ENCODE data around the gene BLACAT1.

DNA sequence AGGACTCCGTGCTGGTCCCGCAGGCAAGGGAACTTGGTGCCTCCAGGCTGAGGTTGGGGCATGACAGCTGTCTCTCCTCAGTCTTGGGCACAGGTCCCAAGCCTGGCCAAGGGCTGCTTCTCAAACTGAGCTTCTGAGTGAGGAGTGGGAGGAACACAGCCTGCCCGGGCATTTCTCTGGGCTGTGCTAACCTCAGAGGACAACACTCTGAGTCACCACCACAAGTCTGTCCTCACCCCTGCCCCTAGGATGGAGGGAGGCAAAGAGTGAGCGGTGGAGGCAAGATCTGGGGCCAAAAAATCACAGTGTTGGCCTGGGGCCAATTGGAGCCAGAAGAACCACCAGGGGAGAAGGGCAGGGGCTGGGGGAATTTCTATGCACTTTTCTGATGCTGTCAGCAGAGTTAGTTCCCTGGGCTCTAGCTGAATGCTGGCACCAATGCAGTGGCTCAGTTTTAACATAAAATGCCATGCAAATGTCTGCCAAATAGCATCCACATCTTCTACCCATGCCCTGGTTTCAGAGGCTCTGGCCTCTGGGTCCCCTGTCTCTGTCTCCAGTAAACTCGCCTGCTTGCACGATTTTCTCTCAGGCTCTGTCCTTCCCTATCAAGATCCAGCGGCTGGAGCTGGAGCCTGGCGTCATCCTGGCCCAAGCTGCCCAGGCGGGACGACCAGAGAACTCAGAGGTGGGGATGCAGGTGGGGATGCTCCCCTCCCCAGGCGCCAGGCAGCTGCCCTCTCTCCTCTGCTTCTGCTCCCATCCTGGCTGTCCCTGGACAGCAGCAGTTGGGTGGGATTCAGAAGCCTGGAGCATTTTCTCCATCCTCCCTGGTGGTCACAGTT is 37.6 kb upstream of the BLACAT1 start:
- TF ChIP-seq, protein P1, sequence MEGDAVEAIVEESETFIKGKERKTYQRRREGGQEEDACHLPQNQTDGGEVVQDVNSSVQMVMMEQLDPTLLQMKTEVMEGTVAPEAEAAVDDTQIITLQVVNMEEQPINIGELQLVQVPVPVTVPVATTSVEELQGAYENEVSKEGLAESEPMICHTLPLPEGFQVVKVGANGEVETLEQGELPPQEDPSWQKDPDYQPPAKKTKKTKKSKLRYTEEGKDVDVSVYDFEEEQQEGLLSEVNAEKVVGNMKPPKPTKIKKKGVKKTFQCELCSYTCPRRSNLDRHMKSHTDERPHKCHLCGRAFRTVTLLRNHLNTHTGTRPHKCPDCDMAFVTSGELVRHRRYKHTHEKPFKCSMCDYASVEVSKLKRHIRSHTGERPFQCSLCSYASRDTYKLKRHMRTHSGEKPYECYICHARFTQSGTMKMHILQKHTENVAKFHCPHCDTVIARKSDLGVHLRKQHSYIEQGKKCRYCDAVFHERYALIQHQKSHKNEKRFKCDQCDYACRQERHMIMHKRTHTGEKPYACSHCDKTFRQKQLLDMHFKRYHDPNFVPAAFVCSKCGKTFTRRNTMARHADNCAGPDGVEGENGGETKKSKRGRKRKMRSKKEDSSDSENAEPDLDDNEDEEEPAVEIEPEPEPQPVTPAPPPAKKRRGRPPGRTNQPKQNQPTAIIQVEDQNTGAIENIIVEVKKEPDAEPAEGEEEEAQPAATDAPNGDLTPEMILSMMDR (IDR thresholded peaks at IDR 0.05), result no peak
- TF ChIP-seq POLR2A (IDR thresholded peaks at IDR 0.05) (no peak), POLR2AphosphoS5 (IDR thresholded peaks at IDR 0.05) (no peak)

Measured in prostate gland (tissue), 2 donors.